ENCODE measurements around the gene KMT2A. TPM values are rescaled to one million over a fixed set of nuclear protein-coding genes. Genes with fewer than 3 reads are reported as not detected.

Gene KMT2A
- total and polyA plus RNA-seq, 9 donors = 20.9 to 32.0 (median 26.4) TPM

Other genes with a start within 250 kb of the KMT2A start
- gene JAML, start 211.5 kb upstream of the KMT2A start, total RNA-seq = 2.5 TPM
- 1 to 10 TPM; 1.2 to 5.3 (median 2.2) TPM for gene JAML, start 211.5 kb upstream of the KMT2A start, polyA plus RNA-seq (ENCODE audit: insufficient read depth in 1 of 8, insufficient read length in 8 of 8, low replicate concordance in 1 of 8)
- gene MPZL3, start 184.1 kb upstream of the KMT2A start, total RNA-seq = 0.53 TPM
- 1 to 10 TPM in 2 of 8 donors, under 1 TPM in 6; 0.41 to 1.7 (median 0.77) TPM for gene MPZL3, start 184.1 kb upstream of the KMT2A start, polyA plus RNA-seq (ENCODE audit: insufficient read depth in 1 of 8, insufficient read length in 8 of 8, low replicate concordance in 1 of 8)
- gene MPZL2, start 172.2 kb upstream of the KMT2A start, total RNA-seq = 0.40 TPM
- 1 to 10 TPM in 3 of 8 donors, under 1 TPM in 5; 0.54 to 6.9 (median 0.93) TPM for gene MPZL2, start 172.2 kb upstream of the KMT2A start, polyA plus RNA-seq (ENCODE audit: insufficient read depth in 1 of 8, insufficient read length in 8 of 8, low replicate concordance in 1 of 8)
- gene CD3E, start 131.8 kb upstream of the KMT2A start, total RNA-seq = 0.13 TPM
- gene CD3E, start 131.8 kb upstream of the KMT2A start, polyA plus RNA-seq (ENCODE audit: insufficient read depth in 1 of 8, insufficient read length in 8 of 8, low replicate concordance in 1 of 8) = under 1 TPM; 0.25 to 0.64 (median 0.35) TPM
- gene CD3D, start 93.8 kb upstream of the KMT2A start, total RNA-seq = 0.18 TPM
- gene CD3D, start 93.8 kb upstream of the KMT2A start, polyA plus RNA-seq (ENCODE audit: insufficient read depth in 1 of 8, insufficient read length in 8 of 8, low replicate concordance in 1 of 8) = under 1 TPM in 4 of 8 donors, not detected in 4; 0.29 to 0.74 (median 0.41) TPM
- 0.13 TPM for gene CD3G, start 92.1 kb upstream of the KMT2A start, total RNA-seq
- gene CD3G, start 92.1 kb upstream of the KMT2A start, polyA plus RNA-seq (ENCODE audit: insufficient read depth in 1 of 8, insufficient read length in 8 of 8, low replicate concordance in 1 of 8) = under 1 TPM in 7 of 8 donors, not detected in 1; 0.04 to 0.37 (median 0.13) TPM
- gene UBE4A, start 76.9 kb upstream of the KMT2A start, total RNA-seq = 27.3 TPM
- 10 to 100 TPM; 15.5 to 23.6 (median 18.3) TPM for gene UBE4A, start 76.9 kb upstream of the KMT2A start, polyA plus RNA-seq (ENCODE audit: insufficient read depth in 1 of 8, insufficient read length in 8 of 8, low replicate concordance in 1 of 8)
- gene ATP5MG, start 34.9 kb upstream of the KMT2A start, total RNA-seq = 256 TPM
- gene ATP5MG, start 34.9 kb upstream of the KMT2A start, polyA plus RNA-seq (ENCODE audit: insufficient read depth in 1 of 8, insufficient read length in 8 of 8, low replicate concordance in 1 of 8) = 100 to 1,000 TPM; 384 to 442 (median 421) TPM
- 1.1 TPM for gene TTC36, start 91.0 kb downstream of the KMT2A start, total RNA-seq
- gene TTC36, start 91.0 kb downstream of the KMT2A start, polyA plus RNA-seq (ENCODE audit: insufficient read depth in 1 of 8, insufficient read length in 8 of 8, low replicate concordance in 1 of 8) = 1 to 10 TPM; 1.2 to 3.2 (median 2.3) TPM
- 14.2 TPM for gene TMEM25, start 94.7 kb downstream of the KMT2A start, total RNA-seq
- gene TMEM25, start 94.7 kb downstream of the KMT2A start, polyA plus RNA-seq (ENCODE audit: insufficient read depth in 1 of 8, insufficient read length in 8 of 8, low replicate concordance in 1 of 8) = 10 to 100 TPM; 15.3 to 22.0 (median 16.5) TPM
- 19.9 TPM for gene IFT46, start 129.4 kb downstream of the KMT2A start, total RNA-seq
- gene IFT46, start 129.4 kb downstream of the KMT2A start, polyA plus RNA-seq (ENCODE audit: insufficient read depth in 1 of 8, insufficient read length in 8 of 8, low replicate concordance in 1 of 8) = 10 to 100 TPM; 13.7 to 22.2 (median 19.1) TPM
- gene ARCN1, start 135.9 kb downstream of the KMT2A start, total RNA-seq = 86.4 TPM
- 100 to 1,000 TPM; 113 to 182 (median 134) TPM for gene ARCN1, start 135.9 kb downstream of the KMT2A start, polyA plus RNA-seq (ENCODE audit: insufficient read depth in 1 of 8, insufficient read length in 8 of 8, low replicate concordance in 1 of 8)
- 52.5 TPM for gene PHLDB1, start 171.1 kb downstream of the KMT2A start, total RNA-seq
- 100 to 1,000 TPM in 2 of 8 donors, 10 to 100 TPM in 6; 76.2 to 125 (median 95.5) TPM for gene PHLDB1, start 171.1 kb downstream of the KMT2A start, polyA plus RNA-seq (ENCODE audit: insufficient read depth in 1 of 8, insufficient read length in 8 of 8, low replicate concordance in 1 of 8)
- gene TREH, start 243.2 kb downstream of the KMT2A start, total RNA-seq = under 0.01 TPM
- gene TREH, start 243.2 kb downstream of the KMT2A start, polyA plus RNA-seq (ENCODE audit: insufficient read depth in 1 of 8, insufficient read length in 8 of 8, low replicate concordance in 1 of 8) = 1 to 10 TPM in 2 of 8 donors, under 1 TPM in 6; 0.11 to 5.6 (median 0.22) TPM